Endodermal cell (in vitro differentiated cells): Measurements from ENCODE around the gene GASK1B. TPM values are rescaled to one million over a fixed set of nuclear protein-coding genes. Genes with fewer than 3 reads are reported as not detected.

Source experiments
- DNase-seq: peaks from one replicate; pipeline ENCODE4 v3.0.0-alpha.2; 2017
- H3K27ac ChIP-seq: 2 replicates; pipeline ENCODE4 v1.5.1; 2013; ENCODE audit warnings: mild to moderate bottlenecking, low read depth, low read length, moderate library complexity
- H3K27me3 ChIP-seq: 2 replicates; pipeline ENCODE4 v1.6.1; 2013; ENCODE audit warnings: mild to moderate bottlenecking, low read length, moderate library complexity; ENCODE audit not compliant: insufficient read depth, control insufficient read depth, poor library complexity, severe bottlenecking
- H3K36me3 ChIP-seq: 2 replicates; pipeline ENCODE4 v1.7.0; 2013; ENCODE audit warnings: mild to moderate bottlenecking, low read length, moderate library complexity; ENCODE audit not compliant: control insufficient read depth, insufficient read depth
- H3K4me1 ChIP-seq: one replicate; pipeline ENCODE4 v1.7.0; 2013; ENCODE audit warnings: low read length; ENCODE audit not compliant: control insufficient read depth, insufficient read depth
- H3K4me3 ChIP-seq: 2 replicates; pipeline ENCODE4 v1.5.1; 2013; ENCODE audit warnings: mild to moderate bottlenecking, low read length, moderate library complexity
- H3K9ac ChIP-seq: 2 replicates; pipeline ENCODE4 v1.6.1; 2013; ENCODE audit warnings: mild to moderate bottlenecking, low read length, moderate library complexity; ENCODE audit not compliant: poor library complexity, severe bottlenecking; ENCODE audit errors: extremely low read depth
- H3K9me3 ChIP-seq: 2 replicates; pipeline ENCODE4 v1.6.1; 2013; ENCODE audit warnings: mild to moderate bottlenecking, low read length, moderate library complexity; ENCODE audit not compliant: control insufficient read depth
- H3K27ac Mint-ChIP-seq: 2 replicates; pipeline ENCODE4 v1.8.0; 2020; ENCODE audit warnings: mixed read lengths
- H3K27me3 Mint-ChIP-seq: 2 replicates; pipeline ENCODE4 v1.8.0; 2021; ENCODE audit warnings: mild to moderate bottlenecking, mixed read lengths; ENCODE audit not compliant: insufficient read depth
- H3K36me3 Mint-ChIP-seq: 2 replicates; pipeline ENCODE4 v1.8.0; 2020; ENCODE audit warnings: low read depth, mixed read lengths
- H3K4me1 Mint-ChIP-seq: 2 replicates; pipeline ENCODE4 v1.8.0; 2020; ENCODE audit warnings: mixed read lengths
- H3K4me3 Mint-ChIP-seq: 2 replicates; pipeline ENCODE4 v1.8.0; 2020; ENCODE audit warnings: mild to moderate bottlenecking, moderate library complexity, mixed read lengths
- H3K9me3 Mint-ChIP-seq: 2 replicates; pipeline ENCODE4 v1.8.0; 2020; ENCODE audit warnings: mild to moderate bottlenecking, mixed read lengths
- WGBS, 2 experiments: methylation state at CpG; one replicate each; pipeline versions ENCODE4 v1.1.5 to v1.1.7; 2013; ENCODE audit warnings: missing lambda C conversion rate in 2 of 2, mixed read lengths in 1 of 2; ENCODE audit not compliant: insufficient coverage in 1 of 2, insufficient read length in 1 of 2; 5-methylcytosine and 5-hydroxymethylcytosine counted together
- total RNA-seq, 2 donors: library from RNA; stranded (reverse); fragmentation: NEBNext Ultra II Directional in 1 of 2; extraction: Animal tissue kit (Norgen Biotek cat#: 25700) in 1 of 2; gene quantifications; 2 replicates in 1 of 2; 3 replicates in 1 of 2; pipeline ENCODE4 v1.2.1, GENCODE V29; 2021
- TF ChIP-seq, protein P1 (sequence below): fragments of 200-600 bp; sonication (generic); conservative IDR thresholded peaks from 2 replicates; pipeline ENCODE4 v1.5.0; 2021; ENCODE audit warnings: antibody characterized with exemption, mild to moderate bottlenecking

GASK1B gene
- total RNA-seq, 2 donors from 2014 or later: 2.3 to 4.4 TPM

DNA sequence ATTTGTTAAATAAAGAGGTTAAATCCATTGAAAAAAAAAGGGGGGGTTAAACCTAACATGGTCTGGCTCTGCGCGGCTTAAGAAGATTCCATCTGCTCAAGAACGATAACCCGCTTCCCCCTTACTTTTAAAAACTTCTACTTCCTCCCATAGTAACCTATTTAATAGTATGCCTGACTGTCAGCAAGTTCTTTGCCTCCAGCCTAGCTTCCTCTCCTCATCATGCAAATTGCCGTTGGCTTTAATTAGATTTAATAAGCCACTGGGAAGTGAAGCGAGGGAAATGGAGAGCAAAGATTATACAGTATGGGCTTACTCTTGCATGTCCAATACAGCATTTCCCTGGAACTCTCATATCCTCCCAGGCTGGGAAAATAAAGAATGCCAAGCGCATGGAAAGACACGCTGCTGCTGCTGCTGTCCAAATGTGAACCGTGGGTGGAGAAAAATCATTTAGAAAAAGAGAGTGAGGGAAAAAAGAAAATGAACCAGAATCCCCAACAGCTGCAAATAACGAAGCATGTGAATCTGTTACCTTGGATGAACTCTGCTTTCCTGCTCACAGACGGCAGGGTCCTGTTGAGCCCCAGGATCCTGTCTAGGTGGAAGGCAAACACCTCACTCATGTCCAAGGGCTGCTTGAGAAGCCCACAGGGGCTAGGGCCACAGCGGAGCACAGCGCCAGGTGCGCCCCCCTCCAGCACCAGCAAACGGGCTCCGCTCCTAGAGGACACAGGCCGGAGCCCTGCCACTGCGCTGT, 2.7 kb downstream of the GASK1B start:
- H3K27me3 ChIP-seq: no peaks in the 10 kb centered on the region
- TF ChIP-seq, protein P1, sequence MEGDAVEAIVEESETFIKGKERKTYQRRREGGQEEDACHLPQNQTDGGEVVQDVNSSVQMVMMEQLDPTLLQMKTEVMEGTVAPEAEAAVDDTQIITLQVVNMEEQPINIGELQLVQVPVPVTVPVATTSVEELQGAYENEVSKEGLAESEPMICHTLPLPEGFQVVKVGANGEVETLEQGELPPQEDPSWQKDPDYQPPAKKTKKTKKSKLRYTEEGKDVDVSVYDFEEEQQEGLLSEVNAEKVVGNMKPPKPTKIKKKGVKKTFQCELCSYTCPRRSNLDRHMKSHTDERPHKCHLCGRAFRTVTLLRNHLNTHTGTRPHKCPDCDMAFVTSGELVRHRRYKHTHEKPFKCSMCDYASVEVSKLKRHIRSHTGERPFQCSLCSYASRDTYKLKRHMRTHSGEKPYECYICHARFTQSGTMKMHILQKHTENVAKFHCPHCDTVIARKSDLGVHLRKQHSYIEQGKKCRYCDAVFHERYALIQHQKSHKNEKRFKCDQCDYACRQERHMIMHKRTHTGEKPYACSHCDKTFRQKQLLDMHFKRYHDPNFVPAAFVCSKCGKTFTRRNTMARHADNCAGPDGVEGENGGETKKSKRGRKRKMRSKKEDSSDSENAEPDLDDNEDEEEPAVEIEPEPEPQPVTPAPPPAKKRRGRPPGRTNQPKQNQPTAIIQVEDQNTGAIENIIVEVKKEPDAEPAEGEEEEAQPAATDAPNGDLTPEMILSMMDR: no peak
- Mint-ChIP-seq H3K4me3 (no peak overlapping the region), H3K36me3 (peaks cover 2% of the 10 kb centered on the region), H3K27ac (no peak overlapping the region), H3K4me1 (peaks cover 16% of the 10 kb centered on the region), H3K9me3 (no peaks in the 10 kb centered on the region), H3K27me3 (no peaks in the 10 kb centered on the region)
- H3K9me3 ChIP-seq: no peaks in the 10 kb centered on the region
- H3K4me3 ChIP-seq: no peak overlapping the region
- WGBS, 2 experiments: 96 to 97% methylated on average over 12 to 18 of the region's 18 CpGs
- no peak overlapping the region for H3K9ac ChIP-seq
- H3K36me3 ChIP-seq: no peaks in the 10 kb centered on the region
- H3K27ac ChIP-seq: no peak overlapping the region
- H3K4me1 ChIP-seq: peaks cover 6% of the 10 kb centered on the region
- DNase-seq: no peak

DNA sequence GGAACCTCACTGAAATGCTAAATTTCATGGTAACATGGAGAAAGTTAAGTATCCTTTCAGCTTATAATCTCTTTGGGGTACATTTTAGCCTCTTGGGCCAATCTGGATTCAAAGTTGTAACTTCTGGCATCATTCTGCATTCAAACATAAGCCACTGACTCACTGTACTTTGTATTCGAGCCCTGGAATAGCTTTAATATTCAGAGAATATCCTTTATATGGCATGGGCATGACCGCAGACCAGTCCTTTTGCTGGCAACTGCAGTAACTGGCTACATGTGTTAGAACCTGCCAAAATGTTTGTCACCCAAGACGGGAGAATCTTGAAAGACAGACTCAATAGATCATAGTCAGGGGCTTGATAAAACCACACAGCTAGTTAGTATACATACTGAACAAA, 3.3 kb downstream of the GASK1B start:
- Mint-ChIP-seq H3K36me3 (peaks cover 2% of the 10 kb centered on the region), H3K27ac (no peak overlapping the region), H3K4me3 (no peak overlapping the region), H3K27me3 (no peaks in the 10 kb centered on the region), H3K9me3 (no peaks in the 10 kb centered on the region), H3K4me1 (peaks cover 20% of the 10 kb centered on the region)
- H3K9me3 ChIP-seq: no peaks in the 10 kb centered on the region
- no peak overlapping the region for H3K9ac ChIP-seq
- H3K4me3 ChIP-seq: no peak overlapping the region
- H3K27ac ChIP-seq: no peak overlapping the region
- WGBS, 2 experiments: 93 to 94% methylated on average over 2 to 3 of the region's 3 CpGs
- H3K4me1 ChIP-seq: peaks cover 6% of the 10 kb centered on the region
- H3K27me3 ChIP-seq: no peaks in the 10 kb centered on the region
- no peak for DNase-seq
- TF ChIP-seq, protein P1: no peak
- H3K36me3 ChIP-seq: no peaks in the 10 kb centered on the region

DNA sequence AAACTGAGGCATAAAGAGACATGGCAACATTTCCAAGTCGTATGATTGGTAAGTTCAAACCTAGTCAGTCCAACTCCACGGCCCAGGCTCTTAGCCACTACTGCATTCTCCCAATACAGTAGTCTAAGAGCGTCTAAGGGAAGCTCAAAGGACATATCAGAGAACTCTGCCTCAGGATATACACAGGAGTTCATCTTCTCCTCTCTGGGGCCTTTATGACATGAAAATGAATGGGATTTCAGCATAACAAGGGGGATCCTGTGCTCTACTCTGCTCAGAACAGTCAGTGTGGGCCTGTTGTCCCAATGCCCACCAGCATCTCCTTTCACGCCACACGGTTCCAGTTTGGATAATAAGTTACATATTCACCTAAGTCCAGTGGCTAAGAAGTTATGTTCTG, 4.2 kb downstream of the GASK1B start:
- Mint-ChIP-seq H3K36me3 (peaks cover 2% of the 10 kb centered on the region), H3K9me3 (no peaks in the 10 kb centered on the region), H3K27me3 (no peaks in the 10 kb centered on the region), H3K4me3 (no peak overlapping the region), H3K27ac (no peak overlapping the region), H3K4me1 (peaks cover 20% of the 10 kb centered on the region)
- TF ChIP-seq, protein P1: no peak
- Histone ChIP-seq H3K27me3 (no peaks in the 10 kb centered on the region), H3K4me3 (no peak overlapping the region), H3K36me3 (no peaks in the 10 kb centered on the region), H3K27ac (no peak overlapping the region), H3K4me1 (peaks cover 6% of the 10 kb centered on the region), H3K9me3 (no peaks in the 10 kb centered on the region), H3K9ac (no peak overlapping the region)
- 98 to 100% methylated on average over 1 to 5 of the region's 5 CpGs for WGBS, 2 experiments
- DNase-seq: no peak
